ENCODE measurements around the gene GTF3C2. TPM values are rescaled to one million over a fixed set of nuclear protein-coding genes. Genes with fewer than 3 reads are reported as not detected.
A peak's percentile ranks its signal among the peaks of the same experiment; 100 is the strongest.

Gene GTF3C2
- total and polyA plus RNA-seq, 2 of the 13 experiments (the other 11 are each of a cell fraction or from before 2014, with no cell fraction given), result 77.5 to 130 TPM

DNA sequence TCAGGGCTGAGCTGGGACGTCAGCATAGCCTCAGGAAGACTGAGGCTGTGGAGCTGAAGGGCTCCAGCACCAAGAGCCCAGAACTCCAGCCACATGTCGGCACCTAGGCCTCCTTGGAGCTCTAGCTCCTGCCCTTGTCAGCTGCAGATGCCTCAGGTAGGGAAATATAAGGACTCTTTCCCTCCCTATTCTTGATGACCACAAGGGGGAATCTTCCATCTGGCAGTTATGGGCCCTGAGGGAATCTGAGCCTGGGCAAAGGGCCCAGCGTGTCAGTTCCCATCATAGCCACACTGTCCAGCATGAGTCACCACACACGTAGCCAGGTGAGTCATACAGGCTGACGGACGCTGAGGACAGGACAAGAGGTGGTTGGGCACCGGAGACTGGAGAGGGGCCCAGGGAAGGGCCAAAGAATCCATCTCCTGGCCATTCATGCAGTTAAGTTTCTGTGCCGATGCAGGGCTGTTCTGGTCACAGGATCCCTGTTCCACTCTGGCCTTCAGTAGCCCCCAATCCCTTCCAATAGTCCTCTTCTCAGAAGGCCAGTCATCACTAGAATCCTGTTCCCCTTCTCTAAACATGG, 35.5 kb downstream of the GTF3C2 start (continued):
- TF ChIP-seq ZNF776 (CRISPR knock-in tag; IDR thresholded peaks at IDR 0.05), result no peak
- 0 out of 2 replicates have a peak, but pooled peaks have one; percentile 13 for TF ChIP-seq SP140L (CRISPR knock-in tag; IDR thresholded peaks at IDR 0.05; ENCODE audit: borderline replicate concordance)
- peak; percentile 96 for TF ChIP-seq IRF2 (CRISPR knock-in tag; IDR thresholded peaks at IDR 0.05)
- TF ChIP-seq FOXJ3 (CRISPR knock-in tag; IDR thresholded peaks at IDR 0.05; ENCODE audit: borderline replicate concordance), result 0 out of 2 replicates have a peak, but pooled peaks have one; percentile 28
- peak; percentile 60 for TF ChIP-seq ELF1 (CRISPR knock-in tag; IDR thresholded peaks at IDR 0.05)
- no peak; the same call in 1 of the 2 replicates for TF ChIP-seq ZNF326 (CRISPR knock-in tag; IDR thresholded peaks at IDR 0.05; ENCODE audit: borderline replicate concordance)
- no peak for TF ChIP-seq CEBPB (IDR thresholded peaks at IDR 0.05; ENCODE audit: borderline replicate concordance, low read depth, low read length)
- TF ChIP-seq MAFF (IDR thresholded peaks at IDR 0.05; ENCODE audit: low read depth, low read length), result 0 out of 2 replicates have a peak, but pooled peaks have one; percentile 13
- no peak; the same call in 1 of the 2 replicates for TF ChIP-seq RFX3 (CRISPR knock-in tag; IDR thresholded peaks at IDR 0.05)
- no peak for TF ChIP-seq ZNF713 (CRISPR knock-in tag; IDR thresholded peaks at IDR 0.05)
- TF ChIP-seq ZFP41 (CRISPR knock-in tag; IDR thresholded peaks at IDR 0.05; ENCODE audit: borderline replicate concordance), result no peak
- TF ChIP-seq RNF219 (CRISPR knock-in tag; IDR thresholded peaks at IDR 0.05), result no peak
- TF ChIP-seq ZNF737 (CRISPR knock-in tag; IDR thresholded peaks at IDR 0.05; ENCODE audit: borderline replicate concordance), result no peak
- no peak for TF ChIP-seq ZNF572 (CRISPR knock-in tag; IDR thresholded peaks at IDR 0.05)
- TF ChIP-seq PHF21A (CRISPR knock-in tag; IDR thresholded peaks at IDR 0.05), result peak; percentile 96
- no peak for TF ChIP-seq NBN (conservative IDR thresholded peaks at IDR 0.05)
- 0 out of 2 replicates have a peak, but pooled peaks have one; percentile 42 for TF ChIP-seq SALL2 (CRISPR knock-in tag; IDR thresholded peaks at IDR 0.05)
- TF ChIP-seq ZNF558 (CRISPR knock-in tag; IDR thresholded peaks at IDR 0.05; ENCODE audit: borderline replicate concordance), result no peak
- TF ChIP-seq, protein P1, sequence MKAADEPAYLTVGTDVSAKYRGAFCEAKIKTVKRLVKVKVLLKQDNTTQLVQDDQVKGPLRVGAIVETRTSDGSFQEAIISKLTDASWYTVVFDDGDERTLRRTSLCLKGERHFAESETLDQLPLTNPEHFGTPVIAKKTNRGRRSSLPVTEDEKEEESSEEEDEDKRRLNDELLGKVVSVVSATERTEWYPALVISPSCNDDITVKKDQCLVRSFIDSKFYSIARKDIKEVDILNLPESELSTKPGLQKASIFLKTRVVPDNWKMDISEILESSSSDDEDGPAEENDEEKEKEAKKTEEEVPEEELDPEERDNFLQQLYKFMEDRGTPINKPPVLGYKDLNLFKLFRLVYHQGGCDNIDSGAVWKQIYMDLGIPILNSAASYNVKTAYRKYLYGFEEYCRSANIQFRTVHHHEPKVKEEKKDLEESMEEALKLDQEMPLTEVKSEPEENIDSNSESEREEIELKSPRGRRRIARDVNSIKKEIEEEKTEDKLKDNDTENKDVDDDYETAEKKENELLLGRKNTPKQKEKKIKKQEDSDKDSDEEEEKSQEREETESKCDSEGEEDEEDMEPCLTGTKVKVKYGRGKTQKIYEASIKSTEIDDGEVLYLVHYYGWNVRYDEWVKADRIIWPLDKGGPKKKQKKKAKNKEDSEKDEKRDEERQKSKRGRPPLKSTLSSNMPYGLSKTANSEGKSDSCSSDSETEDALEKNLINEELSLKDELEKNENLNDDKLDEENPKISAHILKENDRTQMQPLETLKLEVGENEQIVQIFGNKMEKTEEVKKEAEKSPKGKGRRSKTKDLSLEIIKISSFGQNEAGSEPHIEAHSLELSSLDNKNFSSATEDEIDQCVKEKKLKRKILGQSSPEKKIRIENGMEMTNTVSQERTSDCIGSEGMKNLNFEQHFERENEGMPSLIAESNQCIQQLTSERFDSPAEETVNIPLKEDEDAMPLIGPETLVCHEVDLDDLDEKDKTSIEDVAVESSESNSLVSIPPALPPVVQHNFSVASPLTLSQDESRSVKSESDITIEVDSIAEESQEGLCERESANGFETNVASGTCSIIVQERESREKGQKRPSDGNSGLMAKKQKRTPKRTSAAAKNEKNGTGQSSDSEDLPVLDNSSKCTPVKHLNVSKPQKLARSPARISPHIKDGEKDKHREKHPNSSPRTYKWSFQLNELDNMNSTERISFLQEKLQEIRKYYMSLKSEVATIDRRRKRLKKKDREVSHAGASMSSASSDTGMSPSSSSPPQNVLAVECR (CRISPR knock-in tag; IDR thresholded peaks at IDR 0.05; ENCODE audit: borderline replicate concordance), result peak; percentile 87; the same call in 1 of the 2 replicates
- no peak for TF ChIP-seq TCF12 (IDR thresholded peaks at IDR 0.05)
- TF ChIP-seq TCF12 (CRISPR knock-in tag; IDR thresholded peaks at IDR 0.05), result no peak
- TF ChIP-seq ZNF615 (CRISPR knock-in tag; IDR thresholded peaks at IDR 0.05; ENCODE audit: borderline replicate concordance), result no peak
- TF ChIP-seq ZBTB21 (CRISPR knock-in tag; IDR thresholded peaks at IDR 0.05), result peak; percentile 80; the same call in 1 of the 2 replicates
- TF ChIP-seq ZNF30 (CRISPR knock-in tag; IDR thresholded peaks at IDR 0.05), result no peak
- peak; percentile 70; the same call in 1 of the 2 replicates for TF ChIP-seq HOXA5 (CRISPR knock-in tag; IDR thresholded peaks at IDR 0.05)
